ENCODE measurements around the gene KCTD1. TPM values are rescaled to one million over a fixed set of nuclear protein-coding genes. Genes with fewer than 3 reads are reported as not detected.

The KCTD1 gene
- total and polyA plus RNA-seq, 10 of the 15 experiments (the other 5 are each of a cell fraction or from before 2014, with no cell fraction given), result 1.5 to 13.4 (median 5.5) TPM

DNA sequence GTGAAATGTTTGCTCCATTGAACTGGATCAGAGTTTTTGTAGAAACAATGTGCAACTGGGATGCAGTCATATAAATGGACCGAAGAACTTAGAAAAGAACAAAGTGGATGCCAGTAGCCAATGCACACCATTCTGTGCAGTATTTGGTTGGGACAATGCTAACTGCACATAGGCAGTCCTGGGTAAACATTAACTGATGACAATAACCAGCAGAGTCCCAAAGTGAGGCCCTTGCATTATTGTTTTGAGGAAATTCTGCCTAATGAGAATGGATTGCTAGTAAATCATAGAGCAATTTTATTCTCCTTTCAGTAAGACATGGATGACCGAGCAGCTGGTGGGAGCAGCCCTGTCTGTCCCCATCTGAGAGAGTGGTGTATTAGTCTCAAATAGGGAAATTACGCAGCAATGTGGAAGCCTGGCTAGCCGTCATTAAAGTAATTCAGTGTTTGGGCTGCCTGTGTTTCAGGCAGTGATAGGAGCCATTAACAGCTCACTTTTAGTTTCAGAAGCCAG lies 94.9 kb downstream of the KCTD1 start (continued):
- TF ChIP-seq, protein P1, sequence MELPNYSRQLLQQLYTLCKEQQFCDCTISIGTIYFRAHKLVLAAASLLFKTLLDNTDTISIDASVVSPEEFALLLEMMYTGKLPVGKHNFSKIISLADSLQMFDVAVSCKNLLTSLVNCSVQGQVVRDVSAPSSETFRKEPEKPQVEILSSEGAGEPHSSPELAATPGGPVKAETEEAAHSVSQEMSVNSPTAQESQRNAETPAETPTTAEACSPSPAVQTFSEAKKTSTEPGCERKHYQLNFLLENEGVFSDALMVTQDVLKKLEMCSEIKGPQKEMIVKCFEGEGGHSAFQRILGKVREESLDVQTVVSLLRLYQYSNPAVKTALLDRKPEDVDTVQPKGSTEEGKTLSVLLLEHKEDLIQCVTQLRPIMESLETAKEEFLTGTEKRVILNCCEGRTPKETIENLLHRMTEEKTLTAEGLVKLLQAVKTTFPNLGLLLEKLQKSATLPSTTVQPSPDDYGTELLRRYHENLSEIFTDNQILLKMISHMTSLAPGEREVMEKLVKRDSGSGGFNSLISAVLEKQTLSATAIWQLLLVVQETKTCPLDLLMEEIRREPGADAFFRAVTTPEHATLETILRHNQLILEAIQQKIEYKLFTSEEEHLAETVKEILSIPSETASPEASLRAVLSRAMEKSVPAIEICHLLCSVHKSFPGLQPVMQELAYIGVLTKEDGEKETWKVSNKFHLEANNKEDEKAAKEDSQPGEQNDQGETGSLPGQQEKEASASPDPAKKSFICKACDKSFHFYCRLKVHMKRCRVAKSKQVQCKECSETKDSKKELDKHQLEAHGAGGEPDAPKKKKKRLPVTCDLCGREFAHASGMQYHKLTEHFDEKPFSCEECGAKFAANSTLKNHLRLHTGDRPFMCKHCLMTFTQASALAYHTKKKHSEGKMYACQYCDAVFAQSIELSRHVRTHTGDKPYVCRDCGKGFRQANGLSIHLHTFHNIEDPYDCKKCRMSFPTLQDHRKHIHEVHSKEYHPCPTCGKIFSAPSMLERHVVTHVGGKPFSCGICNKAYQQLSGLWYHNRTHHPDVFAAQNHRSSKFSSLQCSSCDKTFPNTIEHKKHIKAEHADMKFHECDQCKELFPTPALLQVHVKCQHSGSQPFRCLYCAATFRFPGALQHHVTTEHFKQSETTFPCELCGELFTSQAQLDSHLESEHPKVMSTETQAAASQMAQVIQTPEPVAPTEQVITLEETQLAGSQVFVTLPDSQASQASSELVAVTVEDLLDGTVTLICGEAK (IDR thresholded peaks at IDR 0.05; ENCODE audit: borderline replicate concordance), result no peak
- TF ChIP-seq MTA2 (IDR thresholded peaks at IDR 0.05; ENCODE audit: low read depth), result peak; percentile 22; the same call in 1 of the 2 replicates

DNA sequence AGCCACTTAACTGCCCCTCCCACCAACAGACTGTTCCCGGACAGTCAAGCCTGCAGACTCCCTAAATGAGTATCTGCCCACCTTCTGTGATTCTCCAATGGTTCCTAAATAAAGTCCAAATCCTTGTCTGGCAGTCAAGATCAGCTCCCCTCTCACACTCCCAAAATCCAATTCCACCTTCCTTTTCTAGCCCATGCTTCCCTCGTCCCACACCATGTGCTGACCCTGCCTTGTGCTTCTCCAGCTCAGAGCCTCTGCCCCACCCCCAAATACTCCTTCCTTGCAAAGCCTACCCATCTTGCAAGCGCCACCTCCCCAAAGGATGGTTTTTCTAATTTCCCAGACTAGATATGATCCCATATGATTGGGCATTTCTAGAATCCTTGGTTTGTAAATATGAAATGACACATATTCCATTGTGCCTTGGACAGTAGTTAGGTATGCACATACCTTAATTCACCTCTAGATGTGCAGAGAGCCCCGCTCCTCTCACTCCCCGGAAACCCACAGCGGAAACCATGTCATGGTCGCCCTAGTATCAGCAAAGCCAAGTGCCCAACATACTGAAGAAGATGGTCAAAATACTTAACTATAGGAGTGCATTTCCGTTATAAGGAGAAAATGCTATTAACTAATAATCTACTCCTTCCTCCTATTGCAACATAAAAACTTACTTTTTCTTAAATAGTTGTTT lies 97.2 kb downstream of the KCTD1 start:
- Histone ChIP-seq H3K36me3 (ENCODE audit: control insufficient read depth in 2 of 2, insufficient read depth in 2 of 2, low read length in 1 of 2) (no peaks in the 10 kb centered on the region), H3K4me3 (no peak overlapping the region), H3K27ac (ENCODE audit: control insufficient read depth, insufficient read depth) (no peak overlapping the region), H3K9me3 (replicated peaks; ENCODE audit: control insufficient read depth, insufficient read depth, low read length) (no peaks in the 10 kb centered on the region; the same call in 2 of the 3 replicates), H3K27me3 (replicated peaks in 1 of 2; ENCODE audit: control insufficient read depth in 2 of 2, insufficient read depth in 2 of 2, low read length in 1 of 2) (no peaks in the 10 kb centered on the region), H2AFZ (ENCODE audit: control insufficient read depth, low read depth, low read length) (no peak overlapping the region), H3K4me2 (ENCODE audit: control insufficient read depth, insufficient read depth) (no peak overlapping the region), H4K20me1 (ENCODE audit: control insufficient read depth, insufficient read depth) (no peaks in the 10 kb centered on the region), H3K9ac (ENCODE audit: control insufficient read depth, insufficient read depth, low read length) (no peak overlapping the region), H3K79me2 (ENCODE audit: control insufficient read depth, insufficient read depth, low read length) (no peaks in the 10 kb centered on the region), H3K4me1 (ENCODE audit: control insufficient read depth, insufficient read depth, low read length) (peaks cover 13% of the 10 kb centered on the region)
- CTCF ChIA-PET, result interaction anchor here (0.6 to 2.8 kb wide), 4 partner anchors 9 to 88 kb away, joined by 3 to 13 read pairs (median 3); no protein-coding TSS in a partner anchor
- ATAC-seq, result no peak
- SMC1A ChIA-PET (ENCODE audit: uncharacterized antibody, unreplicated experiment), result interaction anchor here (1.2 to 4.1 kb wide), 5 partner anchors 8 to 52 kb away, joined by 3 to 20 read pairs (median 3); no protein-coding TSS in a partner anchor
- RAD21 ChIA-PET (ENCODE audit: unreplicated experiment), result interaction anchor here (1.2 to 1.9 kb wide), 2 partner anchors 12 to 67 kb away, joined by 3 to 8 read pairs; no protein-coding TSS in a partner anchor
- TF ChIP-seq SIX5 (IDR thresholded peaks at IDR 0.05; ENCODE audit: low read depth, low read length, severe bottlenecking) (no peak), POLR2A (IDR thresholded peaks at IDR 0.05; ENCODE audit: low read depth, low read length) (no peak), NFYA (IDR thresholded peaks at IDR 0.05; ENCODE audit: borderline replicate concordance, low read depth, low read length) (no peak), NFYB (IDR thresholded peaks at IDR 0.05; ENCODE audit: insufficient read depth, low read depth, low read length) (no peak), TCF7 (IDR thresholded peaks at IDR 0.05; ENCODE audit: borderline replicate concordance) (no peak)
- in situ Hi-C loops (cut with MboI), result no loop called here
- BruUV-seq (replicated peaks), result no TSS peak
- DNase-seq (ENCODE audit: low read depth, low spot score), result no peak
- POLR2A ChIA-PET, result interaction anchor here (1.5 kb wide), 1 partner anchor 12 kb away, joined by 4 read pairs; no protein-coding TSS in a partner anchor
- 84% methylated on average over 8 of the region's 8 CpGs for WGBS (ENCODE audit: insufficient coverage, insufficient replicate concordance, low lambda C conversion rate, missing lambda C conversion rate)
- no peak for FAIRE-seq
- intact Hi-C loops (cut with micrococcal nuclease; ENCODE audit: unreplicated experiment), result no loop called here
